ENCODE results near the gene CTAGE1. TPM values are rescaled to one million over a fixed set of nuclear protein-coding genes. Genes with fewer than 3 reads are reported as not detected.

The CTAGE1 gene
- total and polyA plus RNA-seq, 2 donors from 2014 or later: not detected

GRCh38 chr18:22441638-22442037 lies 23.9 kb upstream of the CTAGE1 start:
- DNase-seq: no peak
- no peaks in the 10 kb centered on the region for H3K4me1 ChIP-seq (ENCODE audit: control insufficient read depth in 2 of 3, insufficient read depth in 2 of 3, low read depth in 1 of 3, low read length in 3 of 3)
- no peaks in the 10 kb centered on the region for H3K27me3 ChIP-seq (ENCODE audit: control insufficient read depth, insufficient read depth, low read length)
- FAIRE-seq: no peak
- no peak overlapping the region for H3K4me3 ChIP-seq (ENCODE audit: low read length in 3 of 3)
- H3K9me3 ChIP-seq (ENCODE audit: control insufficient read depth in 2 of 3, insufficient read depth in 1 of 3, low read length in 3 of 3): peaks cover 0 to 4% (median 4%) of the 10 kb centered on the region in 3 donors
- intact Hi-C loops (cut with DNase I): no loop called here
- no peak overlapping the region for H3K27ac ChIP-seq (ENCODE audit: low read depth in 2 of 2, low read length in 2 of 2)
- H3K9ac ChIP-seq (ENCODE audit: low read length in 3 of 3): no peak overlapping the region
- H3K36me3 ChIP-seq (ENCODE audit: control insufficient read depth in 2 of 3, insufficient read depth in 3 of 3, low read length in 3 of 3): no peaks in the 10 kb centered on the region
- TF ChIP-seq CTCF (IDR thresholded peaks at IDR 0.05; ENCODE audit: borderline replicate concordance, extremely low read depth, insufficient read depth): no peak

GRCh38 chr18:22439447-22439846 lies 21.7 kb upstream of the CTAGE1 start:
- FAIRE-seq (no peak), DNase-seq (no peak)
- Histone ChIP-seq H3K27me3 (ENCODE audit: control insufficient read depth, insufficient read depth, low read length) (no peaks in the 10 kb centered on the region), H3K9ac (ENCODE audit: low read length in 3 of 3) (no peak overlapping the region), H3K4me1 (ENCODE audit: control insufficient read depth in 2 of 3, insufficient read depth in 2 of 3, low read depth in 1 of 3, low read length in 3 of 3) (no peaks in the 10 kb centered on the region), H3K9me3 (ENCODE audit: control insufficient read depth in 2 of 3, insufficient read depth in 1 of 3, low read length in 3 of 3) (peaks cover 0 to 4% (median 4%) of the 10 kb centered on the region in 3 donors), H3K4me3 (ENCODE audit: low read length in 3 of 3) (no peak overlapping the region), H3K27ac (ENCODE audit: low read depth in 2 of 2, low read length in 2 of 2) (no peak overlapping the region), H3K36me3 (ENCODE audit: control insufficient read depth in 2 of 3, insufficient read depth in 3 of 3, low read length in 3 of 3) (no peaks in the 10 kb centered on the region)
- TF ChIP-seq CTCF (IDR thresholded peaks at IDR 0.05; ENCODE audit: borderline replicate concordance, extremely low read depth, insufficient read depth): no peak
- intact Hi-C loops (cut with DNase I): no loop called here

GRCh38 chr18:22436136-22436535 lies 18.4 kb upstream of the CTAGE1 start:
- H3K27me3 ChIP-seq (ENCODE audit: control insufficient read depth, insufficient read depth, low read length): no peaks in the 10 kb centered on the region
- DNase-seq (no peak), FAIRE-seq (no peak)
- no peak overlapping the region for H3K9ac ChIP-seq (ENCODE audit: low read length in 3 of 3)
- no peaks in the 10 kb centered on the region for H3K4me1 ChIP-seq (ENCODE audit: control insufficient read depth in 2 of 3, insufficient read depth in 2 of 3, low read depth in 1 of 3, low read length in 3 of 3)
- no peak overlapping the region for H3K4me3 ChIP-seq (ENCODE audit: low read length in 3 of 3)
- intact Hi-C loops (cut with DNase I): no loop called here
- H3K9me3 ChIP-seq (ENCODE audit: control insufficient read depth in 2 of 3, insufficient read depth in 1 of 3, low read length in 3 of 3): no peaks in the 10 kb centered on the region
- H3K27ac ChIP-seq (ENCODE audit: low read depth in 2 of 2, low read length in 2 of 2): no peak overlapping the region
- no peaks in the 10 kb centered on the region for H3K36me3 ChIP-seq (ENCODE audit: control insufficient read depth in 2 of 3, insufficient read depth in 3 of 3, low read length in 3 of 3)
- TF ChIP-seq CTCF (IDR thresholded peaks at IDR 0.05; ENCODE audit: borderline replicate concordance, extremely low read depth, insufficient read depth): no peak

GRCh38 chr18:22434973-22435608 lies 17.4 kb upstream of the CTAGE1 start:
- no peaks in the 10 kb centered on the region for H3K4me1 ChIP-seq (ENCODE audit: control insufficient read depth in 2 of 3, insufficient read depth in 2 of 3, low read depth in 1 of 3, low read length in 3 of 3)
- no peak overlapping the region for H3K27ac ChIP-seq (ENCODE audit: low read depth in 2 of 2, low read length in 2 of 2)
- no peak for TF ChIP-seq CTCF (IDR thresholded peaks at IDR 0.05; ENCODE audit: borderline replicate concordance, extremely low read depth, insufficient read depth)
- no peak overlapping the region for H3K4me3 ChIP-seq (ENCODE audit: low read length in 3 of 3)
- no peak for FAIRE-seq
- no peaks in the 10 kb centered on the region for H3K9me3 ChIP-seq (ENCODE audit: control insufficient read depth in 2 of 3, insufficient read depth in 1 of 3, low read length in 3 of 3)
- no peaks in the 10 kb centered on the region for H3K27me3 ChIP-seq (ENCODE audit: control insufficient read depth, insufficient read depth, low read length)
- intact Hi-C loops (cut with DNase I): no loop called here
- DNase-seq: no peak
- H3K36me3 ChIP-seq (ENCODE audit: control insufficient read depth in 2 of 3, insufficient read depth in 3 of 3, low read length in 3 of 3): no peaks in the 10 kb centered on the region
- H3K9ac ChIP-seq (ENCODE audit: low read length in 3 of 3): no peak overlapping the region

Measured in kidney (tissue), 14 donors.